Immature natural killer cell (primary cell): ENCODE measurements around the gene ABCG1. TPM values are rescaled to one million over a fixed set of nuclear protein-coding genes. Genes with fewer than 3 reads are reported as not detected.

Experiments used
- DNase-seq, 3 donors: peaks; one replicate each; pipeline ENCODE4 v3.0.0; 2022; ENCODE audit warnings: mixed read lengths in 1 of 3
- H3K27ac Mint-ChIP-seq, 6 donors: one replicate each; pipeline ENCODE4 v1.8.0; 2020; ENCODE audit warnings: mixed read lengths in 6 of 6, mild to moderate bottlenecking in 5 of 6, inconsistent platforms in 4 of 6, moderate library complexity in 3 of 6
- H3K27me3 Mint-ChIP-seq, 3 donors: one replicate each; pipeline ENCODE4 v1.8.0; 2020 to 2021; ENCODE audit warnings: low read depth in 3 of 3, mild to moderate bottlenecking in 3 of 3, mixed read lengths in 3 of 3, moderate library complexity in 3 of 3, inconsistent platforms in 1 of 3
- H3K36me3 Mint-ChIP-seq, 3 donors: one replicate each; pipeline ENCODE4 v1.8.0; 2020; ENCODE audit warnings: mixed read lengths in 3 of 3, inconsistent platforms in 2 of 3, mild to moderate bottlenecking in 2 of 3
- H3K4me1 Mint-ChIP-seq, 2 donors: one replicate each; pipeline ENCODE4 v1.8.0; 2020; ENCODE audit warnings: inconsistent platforms in 2 of 2, mild to moderate bottlenecking in 2 of 2, mixed read lengths in 2 of 2, moderate library complexity in 1 of 2
- H3K4me3 Mint-ChIP-seq, 5 donors: one replicate each; pipeline ENCODE4 v1.8.0; 2020; ENCODE audit warnings: mild to moderate bottlenecking in 5 of 5, mixed read lengths in 5 of 5, inconsistent platforms in 3 of 5, moderate library complexity in 3 of 5
- H3K9me3 Mint-ChIP-seq, 6 donors: one replicate each; pipeline ENCODE4 v1.8.0; 2020; ENCODE audit warnings: mild to moderate bottlenecking in 6 of 6, mixed read lengths in 6 of 6, inconsistent platforms in 4 of 6, moderate library complexity in 3 of 6
- polyA plus RNA-seq, 3 donors: library from polyadenylated mRNA; unstranded; fragments of 300-500 nt; fragmentation: Illumina TruSeq; gene quantifications; one replicate each; pipeline ENCODE4 v1.2.3, GENCODE V29; 2021

ABCG1 gene
- polyA plus RNA-seq, 3 donors from 2014 or later = 4.3 to 10.9 (median 8.2) TPM

DNA sequence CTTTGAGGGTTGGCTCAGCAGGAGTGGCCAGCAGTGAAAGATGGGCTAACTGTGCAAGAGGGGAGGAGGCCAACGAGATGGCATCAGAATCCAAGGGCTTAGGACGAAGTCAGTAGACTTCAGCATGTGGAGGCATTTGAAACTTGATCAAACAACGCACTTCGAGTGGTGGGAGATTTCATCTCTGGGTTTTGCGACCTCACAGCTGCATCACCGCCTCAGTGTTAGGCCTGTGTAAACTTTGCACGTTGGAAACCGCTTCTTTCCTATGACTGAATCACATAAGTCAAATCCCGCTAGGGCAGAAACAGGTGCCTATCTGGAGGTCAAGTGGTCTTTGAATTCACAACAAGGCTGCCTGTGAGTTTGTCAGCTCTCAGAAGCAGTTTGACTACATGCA lies 78.4 kb downstream of the ABCG1 start:
- no peaks in the 10 kb centered on the region for H3K27me3 Mint-ChIP-seq
- peaks cover 8 to 23% (median 17%) of the 10 kb centered on the region in 3 donors for H3K36me3 Mint-ChIP-seq
- H3K9me3 Mint-ChIP-seq = no peaks in the 10 kb centered on the region
- H3K4me1 Mint-ChIP-seq = no peaks in the 10 kb centered on the region
- no peak overlapping the region for H3K4me3 Mint-ChIP-seq
- H3K27ac Mint-ChIP-seq = no peak overlapping the region
- no peak for DNase-seq

DNA sequence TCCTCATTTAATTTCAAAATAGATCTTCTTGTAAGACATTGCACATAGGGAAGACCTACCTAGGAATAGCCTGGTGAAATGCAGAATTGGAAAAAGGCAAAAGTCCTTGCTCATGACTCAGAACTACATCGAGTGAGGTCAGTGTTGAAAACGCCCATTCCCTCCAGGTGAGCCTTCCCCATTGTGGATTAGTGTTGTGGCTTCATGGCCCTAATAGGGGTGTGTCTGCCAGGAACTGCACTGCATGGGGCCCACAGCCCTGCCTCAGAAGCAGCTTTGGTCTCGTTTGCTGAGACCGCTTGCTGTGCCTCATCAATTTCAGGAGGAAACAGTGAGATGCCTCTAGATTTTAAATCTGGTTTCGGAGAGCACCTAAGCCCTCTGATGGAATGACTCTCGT lies 79.3 kb downstream of the ABCG1 start:
- Mint-ChIP-seq H3K27me3 (no peaks in the 10 kb centered on the region), H3K36me3 (peaks cover 8 to 23% (median 17%) of the 10 kb centered on the region in 3 donors), H3K9me3 (no peaks in the 10 kb centered on the region), H3K4me3 (no peak overlapping the region), H3K4me1 (no peaks in the 10 kb centered on the region), H3K27ac (no peak overlapping the region)
- DNase-seq = no peak

- no peaks in the 10 kb centered on the region for H3K9me3 Mint-ChIP-seq
- H3K27me3 Mint-ChIP-seq = peaks cover 0 to 2% (median 0%) of the 10 kb centered on the region in 3 donors
- DNase-seq = no peak
- H3K4me3 Mint-ChIP-seq = no peak overlapping the region
- H3K27ac Mint-ChIP-seq = no peak overlapping the region
- H3K4me1 Mint-ChIP-seq = no peaks in the 10 kb centered on the region
- peaks cover 8 to 23% (median 17%) of the 10 kb centered on the region in 3 donors for H3K36me3 Mint-ChIP-seq
Measured at GRCh38 chr21:42298657-42299056, 79.7 kb downstream of the ABCG1 start.

- Mint-ChIP-seq H3K4me3 (no peak overlapping the region), H3K9me3 (no peaks in the 10 kb centered on the region), H3K27ac (no peak overlapping the region), H3K27me3 (peaks cover 0 to 6% (median 0%) of the 10 kb centered on the region in 3 donors), H3K36me3 (peaks cover 8 to 23% (median 17%) of the 10 kb centered on the region in 3 donors), H3K4me1 (no peaks in the 10 kb centered on the region)
- DNase-seq = no peak
Measured at GRCh38 chr21:42299324-42300044, 80.5 kb downstream of the ABCG1 start.

DNA sequence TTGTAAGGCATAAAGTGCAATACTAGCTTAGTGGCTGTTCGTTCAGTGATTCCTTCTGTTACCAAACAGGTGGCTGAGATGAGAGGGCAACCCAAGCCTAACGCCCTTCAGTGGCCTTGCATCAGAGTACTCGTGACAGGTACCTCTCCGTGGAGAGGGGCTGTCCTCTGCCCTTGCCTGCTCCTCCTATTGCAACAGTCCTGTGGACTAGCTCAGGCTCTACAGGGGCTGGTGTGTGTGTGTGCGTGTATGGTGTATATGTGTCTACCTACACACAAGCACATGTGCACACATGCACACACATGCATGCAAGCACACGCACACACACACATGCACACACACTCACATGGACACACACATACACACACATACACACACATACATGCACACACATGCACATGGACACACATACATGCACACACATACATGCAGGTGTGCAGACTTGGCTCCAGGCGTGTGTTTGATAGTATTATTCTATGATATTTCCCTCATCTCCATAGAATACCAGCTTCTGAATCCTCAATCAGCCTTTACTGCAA lies 81.2 kb downstream of the ABCG1 start:
- no peak overlapping the region for H3K27ac Mint-ChIP-seq
- no peak for DNase-seq
- H3K4me1 Mint-ChIP-seq = no peaks in the 10 kb centered on the region
- peaks cover 8 to 20% (median 14%) of the 10 kb centered on the region in 3 donors for H3K36me3 Mint-ChIP-seq
- peaks cover 0 to 7% (median 0%) of the 10 kb centered on the region in 3 donors for H3K27me3 Mint-ChIP-seq
- H3K4me3 Mint-ChIP-seq = no peak overlapping the region
- no peaks in the 10 kb centered on the region for H3K9me3 Mint-ChIP-seq

DNA sequence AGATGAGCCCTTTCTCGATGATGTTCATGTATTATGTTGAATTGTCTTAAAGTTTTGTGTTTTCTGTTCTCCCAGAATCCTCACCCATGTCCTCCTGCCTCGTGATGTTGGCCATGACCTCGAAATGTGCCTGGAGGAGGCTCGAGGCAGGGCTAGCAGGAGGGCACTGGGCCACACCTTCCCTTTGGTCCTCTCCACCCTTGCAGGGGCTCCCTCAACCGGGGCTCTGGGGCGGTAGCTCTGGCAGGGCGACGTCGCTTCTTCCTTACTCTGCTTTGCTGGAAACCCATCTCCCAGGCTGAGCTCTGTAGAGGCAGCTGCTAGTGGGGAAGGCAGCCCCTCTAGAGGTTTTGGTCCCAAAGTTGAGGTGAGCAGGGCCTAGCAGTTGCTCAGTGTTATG lies 82.0 kb downstream of the ABCG1 start:
- Mint-ChIP-seq H3K27ac (no peak overlapping the region), H3K36me3 (peaks cover under 1 to 12% (median 7%) of the 10 kb centered on the region in 3 donors), H3K27me3 (peaks cover 0 to 11% (median 3%) of the 10 kb centered on the region in 3 donors), H3K4me3 (no peak overlapping the region), H3K4me1 (no peaks in the 10 kb centered on the region), H3K9me3 (no peaks in the 10 kb centered on the region)
- no peak for DNase-seq

- Mint-ChIP-seq H3K27me3 (peaks cover 0 to 11% (median 3%) of the 10 kb centered on the region in 3 donors), H3K4me3 (no peak overlapping the region), H3K4me1 (no peaks in the 10 kb centered on the region), H3K27ac (no peak overlapping the region), H3K9me3 (no peaks in the 10 kb centered on the region), H3K36me3 (peaks cover 0 to 7% (median 6%) of the 10 kb centered on the region in 3 donors)
- no peak for DNase-seq
Measured at GRCh38 chr21:42301371-42302075, 82.6 kb downstream of the ABCG1 start.

GRCh38 chr21:42302076-42302650 lies 83.2 kb downstream of the ABCG1 start:
- no peaks in the 10 kb centered on the region for H3K4me1 Mint-ChIP-seq
- H3K36me3 Mint-ChIP-seq = peaks cover 0 to 6% (median 2%) of the 10 kb centered on the region in 3 donors
- no peaks in the 10 kb centered on the region for H3K9me3 Mint-ChIP-seq
- no peak overlapping the region for H3K4me3 Mint-ChIP-seq
- peaks cover 0 to 16% (median 3%) of the 10 kb centered on the region in 3 donors for H3K27me3 Mint-ChIP-seq
- no peak for DNase-seq
- no peak overlapping the region for H3K27ac Mint-ChIP-seq

DNA sequence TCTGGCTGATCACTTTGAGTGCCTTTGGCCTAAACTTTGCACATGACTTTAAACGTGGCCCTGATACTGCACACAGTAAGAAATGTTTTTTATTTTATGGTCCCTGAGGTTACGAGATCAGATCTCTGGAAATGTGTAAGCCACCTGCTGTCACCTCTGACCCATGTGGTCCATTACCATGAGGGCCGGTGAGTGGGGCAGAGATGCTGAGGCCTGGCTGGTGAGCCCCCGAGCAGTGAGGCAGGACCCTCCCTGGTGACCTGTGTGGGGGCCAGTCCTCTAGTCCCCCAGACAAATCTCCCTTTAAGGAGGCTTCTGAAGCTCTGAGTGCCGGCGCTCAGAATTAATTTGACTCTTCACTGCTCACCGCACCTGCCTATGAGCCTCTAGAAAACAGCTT lies 83.9 kb downstream of the ABCG1 start:
- H3K9me3 Mint-ChIP-seq = no peaks in the 10 kb centered on the region
- H3K27ac Mint-ChIP-seq = no peak overlapping the region
- H3K4me1 Mint-ChIP-seq = no peaks in the 10 kb centered on the region
- H3K36me3 Mint-ChIP-seq = peaks cover 0 to 4% (median 0%) of the 10 kb centered on the region in 3 donors
- H3K27me3 Mint-ChIP-seq = peaks cover 0 to 20% (median 3%) of the 10 kb centered on the region in 3 donors
- H3K4me3 Mint-ChIP-seq = no peak overlapping the region
- no peak for DNase-seq

- Mint-ChIP-seq H3K27me3 (peaks cover 0 to 20% (median 3%) of the 10 kb centered on the region in 3 donors), H3K36me3 (no peaks in the 10 kb centered on the region), H3K9me3 (no peaks in the 10 kb centered on the region), H3K4me1 (no peaks in the 10 kb centered on the region), H3K4me3 (no peak overlapping the region), H3K27ac (no peak overlapping the region)
- DNase-seq = no peak
Measured at GRCh38 chr21:42303443-42303842, 84.5 kb downstream of the ABCG1 start.

DNA sequence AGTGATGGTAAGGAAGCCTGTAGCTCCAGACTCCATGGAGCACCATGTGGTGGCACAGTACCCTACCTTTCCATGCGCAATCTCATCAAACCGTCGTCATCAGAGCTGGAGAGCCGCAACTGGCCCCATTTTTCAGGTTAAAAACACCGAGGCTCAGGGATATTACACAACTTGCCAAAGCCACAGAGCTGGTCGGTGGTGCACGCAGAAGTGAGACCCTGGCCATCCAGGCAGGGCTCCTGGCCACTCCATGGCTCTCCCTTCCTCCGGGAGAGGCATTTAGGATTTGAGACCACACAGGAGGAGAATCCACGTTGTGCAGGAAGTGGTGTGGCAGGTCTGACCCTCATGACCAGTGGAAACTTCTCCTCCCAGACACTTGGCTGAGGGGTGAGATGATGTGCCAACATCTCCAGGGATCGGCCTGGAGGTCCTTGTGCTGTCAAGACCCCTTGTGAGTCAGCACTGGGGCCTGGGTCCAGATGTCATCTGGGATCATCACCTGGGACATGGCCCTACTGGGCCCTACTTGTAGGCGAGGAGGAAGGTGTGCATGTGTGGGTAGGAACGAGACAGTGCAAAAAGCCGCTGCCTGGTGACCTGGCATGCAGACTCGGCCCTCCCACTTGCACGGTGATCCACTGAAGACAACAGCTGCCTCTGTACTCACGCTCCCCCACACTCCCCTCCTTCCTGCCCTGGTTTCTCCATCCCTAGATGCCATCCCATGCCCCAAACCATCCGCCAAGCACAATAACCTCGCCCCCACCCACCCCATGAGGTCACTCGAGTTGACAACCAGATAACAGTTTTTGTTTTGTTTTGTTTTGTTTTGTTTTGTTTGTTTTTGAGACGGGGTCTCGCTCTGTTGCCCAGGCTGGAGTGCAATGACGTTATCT lies 85.9 kb downstream of the ABCG1 start:
- Mint-ChIP-seq H3K27ac (no peak overlapping the region), H3K4me3 (no peak overlapping the region), H3K4me1 (peaks cover 0 to 3% of the 10 kb centered on the region in 2 donors), H3K9me3 (no peaks in the 10 kb centered on the region), H3K36me3 (no peaks in the 10 kb centered on the region), H3K27me3 (peaks cover 0 to 25% (median 3%) of the 10 kb centered on the region in 3 donors)
- DNase-seq = no peak

GRCh38 chr21:42305707-42306147 lies 86.8 kb downstream of the ABCG1 start:
- Mint-ChIP-seq H3K9me3 (no peaks in the 10 kb centered on the region), H3K27me3 (peaks cover 0 to 28% (median 3%) of the 10 kb centered on the region in 3 donors), H3K4me1 (peaks cover 0 to 3% of the 10 kb centered on the region in 2 donors), H3K4me3 (no peak overlapping the region), H3K27ac (no peak overlapping the region), H3K36me3 (no peaks in the 10 kb centered on the region)
- DNase-seq = no peak

DNA sequence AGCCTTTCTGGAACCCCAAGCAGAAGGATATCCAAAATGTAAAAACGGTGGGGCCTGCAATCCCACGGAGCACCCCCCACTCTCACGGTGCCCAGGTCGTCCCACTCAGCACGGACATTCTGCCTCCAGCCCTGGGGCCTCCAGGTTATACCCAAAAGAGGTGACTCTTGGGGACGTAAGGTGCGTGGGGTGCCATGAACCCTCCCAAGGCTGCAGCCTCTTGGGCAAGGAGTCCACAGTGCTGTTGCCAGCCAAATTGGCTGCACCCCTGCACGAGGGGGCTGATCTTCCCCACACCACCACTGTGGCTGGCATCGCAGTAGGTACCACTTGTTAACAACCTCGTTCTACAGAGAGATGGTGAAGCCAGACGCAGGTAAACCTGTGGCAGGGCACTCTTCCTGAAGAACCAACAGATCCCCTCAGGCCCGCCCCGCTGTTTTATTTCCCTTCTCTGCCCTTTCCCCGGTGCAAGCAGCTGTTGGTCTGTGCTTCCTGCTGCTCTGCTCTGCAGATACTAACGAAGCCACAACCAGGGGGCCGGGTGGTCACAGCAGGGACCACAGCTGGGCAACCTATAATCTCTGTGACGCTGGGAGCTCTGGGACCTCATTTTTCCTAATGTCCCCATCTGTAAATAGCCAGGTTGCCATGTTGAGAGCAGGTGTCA lies 87.6 kb downstream of the ABCG1 start:
- Mint-ChIP-seq H3K4me1 (peaks cover 0 to 3% of the 10 kb centered on the region in 2 donors), H3K9me3 (no peaks in the 10 kb centered on the region), H3K36me3 (no peaks in the 10 kb centered on the region), H3K27ac (no peak overlapping the region), H3K27me3 (peaks cover 0 to 28% (median 3%) of the 10 kb centered on the region in 3 donors), H3K4me3 (no peak overlapping the region)
- no peak for DNase-seq
